Hematopoietic multipotent progenitor cell treated with erythropoietin and hydrocortisone succinate and interleukin-3 and kit ligand, for 4 days (in vitro differentiated cells): ENCODE data around the gene MAP3K4.

ENCODE experiments used
- DNase-seq: peaks from one replicate; pipeline ENCODE4 v3.0.0-alpha.2; 2015

The MAP3K4 gene

GRCh38 chr6:161130967-161131766, 139.6 kb downstream of the MAP3K4 start:
- no peak for DNase-seq

DNA sequence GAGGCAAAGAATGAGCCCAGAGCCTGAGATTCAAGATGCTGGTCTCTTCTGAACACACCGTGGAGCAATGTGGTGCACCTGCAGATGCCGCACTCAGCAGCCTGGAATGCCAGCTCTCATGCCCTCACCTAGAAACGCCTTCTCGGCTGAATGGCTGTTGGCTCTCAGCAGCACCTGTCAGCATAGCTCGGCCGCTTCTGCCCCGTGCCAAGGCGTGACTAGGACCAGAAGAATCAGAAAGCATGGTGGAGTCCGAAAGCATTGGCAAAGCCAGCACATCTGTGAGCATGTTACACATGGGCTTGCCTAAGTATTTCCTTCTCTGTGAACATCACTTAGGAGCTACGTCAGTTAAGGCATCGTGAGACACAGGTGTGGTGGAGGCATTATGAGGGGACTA, 140.8 kb downstream of the MAP3K4 start:
- DNase-seq = no peak

DNA sequence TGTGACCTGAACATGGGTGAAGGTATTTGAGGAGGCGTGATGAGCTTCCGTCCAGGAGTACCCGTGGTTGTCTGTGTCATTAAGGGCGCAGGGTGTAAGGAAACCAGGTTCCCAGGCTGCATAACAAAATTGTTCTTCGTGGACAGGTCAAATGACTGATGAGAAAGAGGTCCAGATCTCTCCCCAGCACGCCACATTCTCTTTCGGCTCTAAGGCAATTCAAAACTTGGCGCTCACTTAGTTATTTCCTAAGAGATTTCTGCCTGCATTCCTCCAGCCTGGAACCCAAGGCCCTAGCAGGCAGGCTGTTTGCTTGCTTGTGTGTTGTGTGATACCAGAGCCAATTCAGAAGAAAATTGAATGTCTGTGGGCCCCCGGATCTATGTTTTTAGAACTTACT, 142.4 kb downstream of the MAP3K4 start:
- DNase-seq = no peak

DNA sequence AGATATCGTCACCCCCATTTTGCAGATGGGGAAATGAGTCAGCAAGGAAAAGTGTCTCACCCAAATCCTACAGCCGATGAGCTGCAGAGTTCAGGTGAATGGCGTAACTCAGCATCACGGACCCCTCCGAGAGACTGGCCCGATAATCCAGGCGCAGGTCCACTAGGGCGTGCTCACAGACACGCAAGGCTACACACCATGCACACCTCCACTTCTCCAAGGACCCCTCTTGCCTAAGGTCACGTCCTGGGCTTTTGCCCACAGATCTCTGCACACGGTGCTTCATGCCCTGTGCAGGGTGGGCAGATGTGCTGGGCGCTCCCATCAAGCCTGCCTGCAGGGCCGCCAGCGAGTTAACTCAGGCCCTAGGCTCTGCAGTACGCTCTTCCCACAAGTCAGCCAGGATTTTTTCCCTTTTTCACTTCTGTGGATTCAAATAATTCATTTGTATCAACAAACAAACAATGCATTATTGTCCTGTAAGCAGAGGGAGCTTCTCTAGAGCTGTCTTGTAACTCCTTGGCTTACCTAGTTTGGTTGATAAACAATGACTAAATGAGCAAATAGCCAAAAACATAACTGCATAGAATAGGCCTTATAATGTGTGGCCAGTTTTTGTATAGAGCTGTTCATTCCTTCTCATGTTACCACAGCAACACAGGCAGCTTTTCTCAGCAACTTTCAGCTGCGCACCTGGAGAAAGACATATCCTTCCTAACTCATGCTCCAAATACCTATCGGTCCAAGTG, 143.2 kb downstream of the MAP3K4 start:
- no peak for DNase-seq

DNA sequence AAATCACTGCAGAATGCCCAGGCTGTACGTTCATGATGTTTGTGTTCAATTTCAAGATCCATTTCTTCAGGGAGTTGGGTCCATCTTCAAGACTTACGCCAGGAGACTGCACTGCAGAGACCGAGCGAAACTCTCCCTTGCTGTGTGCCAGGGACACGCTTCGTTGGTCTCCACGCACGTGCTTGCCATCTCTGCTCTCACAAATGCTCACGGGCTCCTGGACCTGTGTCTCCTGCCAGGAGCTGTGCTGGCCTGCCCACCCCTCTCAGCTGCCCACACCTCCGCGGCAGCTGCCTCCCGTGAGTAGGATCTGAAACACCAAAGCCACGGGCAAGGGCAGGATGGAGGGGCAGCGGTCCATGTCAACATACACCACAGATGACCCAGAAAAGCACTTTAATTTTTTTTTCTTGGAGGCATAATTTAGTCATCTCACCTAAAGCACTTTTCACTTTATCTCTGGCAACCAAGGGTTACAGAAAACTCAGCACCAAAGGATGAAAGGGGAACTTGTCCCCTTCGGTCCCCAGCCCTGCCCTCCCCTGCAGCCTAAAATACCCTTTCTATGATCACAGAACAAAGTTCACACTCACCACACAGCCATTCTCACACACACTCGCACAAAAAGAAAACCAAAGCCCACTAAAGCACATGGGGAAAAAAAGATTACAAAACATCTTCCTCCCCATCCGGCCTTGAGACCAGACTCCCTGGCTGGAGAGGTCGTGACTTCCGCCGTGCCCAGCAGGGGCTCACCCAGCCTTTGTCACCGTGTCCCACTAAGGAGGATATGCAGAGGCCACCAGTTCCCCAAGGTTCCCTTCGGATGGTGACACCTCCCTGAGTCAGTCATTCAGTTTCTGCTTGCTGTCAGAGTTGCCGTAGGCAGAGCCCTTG, 144.4 kb downstream of the MAP3K4 start:
- DNase-seq = no peak

DNA sequence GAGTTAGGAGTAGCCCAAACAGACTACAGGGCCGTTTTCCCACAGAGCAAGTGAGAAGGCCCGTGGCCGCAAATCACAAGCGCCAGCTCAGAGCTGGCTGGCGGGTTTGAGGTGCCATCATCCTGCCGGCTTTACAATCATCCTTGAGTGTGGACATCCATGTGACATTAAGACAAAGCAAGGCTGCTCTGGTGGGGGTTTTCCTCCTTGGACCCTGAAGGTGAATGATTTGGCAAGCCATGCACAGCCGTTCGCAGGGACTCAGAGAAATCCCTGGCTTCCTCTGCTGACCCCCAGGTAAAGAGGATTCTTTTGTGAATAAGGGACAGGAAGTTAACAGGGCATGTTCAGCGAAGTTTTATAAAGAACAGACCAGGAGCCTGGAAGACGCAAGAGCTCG, 145.1 kb downstream of the MAP3K4 start:
- DNase-seq = no peak

GRCh38 chr6:161137320-161137719, 145.8 kb downstream of the MAP3K4 start:
- no peak for DNase-seq

GRCh38 chr6:161137839-161138542, 146.4 kb downstream of the MAP3K4 start:
- DNase-seq = no peak

DNA sequence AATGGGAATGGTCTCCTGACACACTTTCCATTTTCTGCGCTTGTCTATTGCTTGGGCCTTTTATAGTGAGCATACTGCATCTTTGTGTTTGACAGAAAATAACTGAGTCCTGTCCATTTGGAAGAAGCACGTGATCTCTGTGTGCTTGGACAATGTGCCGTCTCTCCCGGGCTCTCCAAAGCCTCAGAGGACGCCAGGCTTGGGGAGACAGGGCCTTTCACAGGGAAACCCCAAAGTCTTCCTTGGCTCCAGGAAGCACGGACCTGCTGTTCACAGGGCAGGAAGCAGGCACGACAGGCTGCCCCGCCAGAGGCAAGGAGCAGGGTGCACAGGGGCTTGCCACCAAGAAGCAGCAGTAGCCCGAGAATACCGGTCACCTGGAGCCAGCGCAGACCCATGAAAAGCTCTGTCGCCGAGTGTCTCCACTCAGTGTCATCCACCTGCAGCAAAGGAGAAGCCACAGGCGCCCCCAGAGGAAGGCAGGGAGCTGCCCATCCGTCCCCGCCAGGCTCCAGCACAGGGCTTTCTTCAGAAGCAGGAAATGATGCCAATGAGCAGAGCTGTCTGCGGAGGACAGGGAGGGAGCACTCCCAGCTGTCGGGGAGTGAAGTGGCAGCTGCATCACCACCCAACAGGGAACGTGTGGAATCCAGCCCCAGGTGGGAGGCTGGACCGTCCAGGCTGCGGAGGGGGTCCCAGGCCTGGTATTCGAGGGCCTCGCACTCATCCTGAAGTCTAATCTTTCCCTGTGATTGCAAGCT, 147.2 kb downstream of the MAP3K4 start:
- no peak for DNase-seq

DNA sequence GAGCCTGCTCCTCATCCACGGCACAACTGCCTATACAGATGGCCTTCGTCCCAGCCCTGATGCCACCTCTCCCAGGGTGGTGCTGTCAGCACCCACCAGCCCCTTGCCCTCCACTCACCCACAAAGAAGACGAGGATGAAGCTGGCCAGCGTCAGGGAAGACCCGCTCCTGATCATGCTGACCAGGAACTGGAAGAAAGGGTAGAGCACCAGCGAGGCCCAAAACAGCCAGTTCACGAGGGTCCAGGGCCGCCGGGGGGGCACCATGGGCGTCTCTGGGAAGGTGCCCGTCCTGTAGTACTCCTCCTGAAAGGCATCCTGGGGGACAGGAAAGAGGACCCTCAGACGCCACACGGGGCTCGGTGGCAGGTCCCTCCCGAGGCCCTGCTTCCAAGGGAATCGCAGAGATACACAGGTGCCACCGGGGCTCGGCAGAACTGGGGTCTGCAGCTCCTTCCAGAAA, 147.8 kb downstream of the MAP3K4 start:
- DNase-seq = no peak

DNA sequence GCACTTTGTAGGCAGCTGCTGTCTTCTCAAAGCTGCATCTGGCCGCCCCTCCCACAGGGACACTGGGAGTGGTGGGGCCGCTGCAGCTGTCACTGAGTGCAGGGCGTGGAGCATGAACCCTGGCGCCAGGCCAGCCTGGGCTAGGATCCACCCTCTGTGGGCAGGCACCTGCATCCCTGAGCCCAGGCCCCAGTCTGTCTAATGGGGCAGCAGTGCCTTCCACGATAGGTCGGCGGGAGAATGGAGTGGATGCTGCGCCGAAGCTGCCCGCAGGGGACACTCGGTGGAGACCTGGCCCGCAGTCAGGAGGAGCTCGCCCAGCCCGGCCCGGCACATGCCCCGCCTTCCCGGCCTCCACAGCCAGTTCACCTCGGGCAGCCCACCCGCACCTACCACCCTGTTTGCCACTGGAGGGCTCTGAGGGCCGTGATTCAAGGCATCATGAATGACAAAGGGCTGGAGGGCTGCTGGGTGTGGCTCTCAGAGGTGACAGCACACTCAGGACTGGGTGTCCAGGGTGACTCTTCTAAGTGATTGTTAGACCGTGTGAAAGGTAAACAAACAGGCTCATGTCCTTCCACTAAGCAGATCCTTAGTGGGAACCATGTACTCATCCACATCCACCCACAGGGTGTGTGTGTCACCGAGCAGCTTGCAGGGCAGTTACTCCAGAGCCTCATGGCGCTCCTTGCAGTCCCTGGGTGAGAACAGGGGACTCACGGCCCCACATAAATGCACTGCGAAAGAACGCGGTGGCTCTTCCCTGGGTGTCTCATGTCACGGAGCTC, 148.4 kb downstream of the MAP3K4 start:
- peak; percentile 67 for DNase-seq

DNA sequence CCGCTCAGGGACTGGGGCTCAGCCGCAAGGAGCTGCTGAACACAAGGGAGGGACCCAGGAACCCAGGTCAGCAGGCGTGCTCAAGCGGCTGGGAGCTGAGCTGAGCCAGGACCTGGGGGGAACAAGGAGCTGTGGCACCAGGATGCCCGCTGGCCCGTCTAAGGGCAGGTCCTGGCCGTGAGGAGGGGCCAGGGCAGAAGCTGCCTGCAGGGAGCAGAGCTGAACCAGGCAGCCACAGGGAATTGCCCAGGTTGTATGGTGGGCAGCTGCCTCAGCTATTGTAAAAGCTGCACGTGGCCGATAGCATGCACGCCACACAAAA, 148.9 kb downstream of the MAP3K4 start:
- DNase-seq = no peak

DNA sequence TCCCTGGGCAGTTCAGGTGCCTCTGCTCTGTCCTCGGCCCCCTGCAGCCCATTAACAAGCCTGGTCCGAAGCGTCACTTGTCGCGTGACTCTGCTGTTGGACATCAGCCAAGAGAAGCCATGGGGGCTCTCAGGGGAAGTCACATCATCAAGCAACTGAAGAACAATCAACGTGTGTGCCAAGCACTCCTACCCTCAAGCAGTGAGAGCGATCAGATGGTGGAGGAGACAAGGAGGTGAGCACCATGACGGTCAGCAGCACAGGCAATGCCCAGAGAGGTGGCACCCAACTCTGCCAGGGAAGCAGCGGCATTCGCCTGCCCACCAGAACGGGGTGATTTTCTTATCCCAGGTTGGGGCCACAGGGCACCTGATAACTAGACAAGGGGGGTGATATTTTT, 149.6 kb downstream of the MAP3K4 start:
- no peak for DNase-seq

- no peak for DNase-seq
Measured at GRCh38 chr6:161142957-161143296, 151.4 kb downstream of the MAP3K4 start.

- DNase-seq = no peak
Measured at GRCh38 chr6:161143663-161144430, 152.3 kb downstream of the MAP3K4 start.

- DNase-seq = no peak
Measured at GRCh38 chr6:161150136-161150535, 158.6 kb downstream of the MAP3K4 start.

DNA sequence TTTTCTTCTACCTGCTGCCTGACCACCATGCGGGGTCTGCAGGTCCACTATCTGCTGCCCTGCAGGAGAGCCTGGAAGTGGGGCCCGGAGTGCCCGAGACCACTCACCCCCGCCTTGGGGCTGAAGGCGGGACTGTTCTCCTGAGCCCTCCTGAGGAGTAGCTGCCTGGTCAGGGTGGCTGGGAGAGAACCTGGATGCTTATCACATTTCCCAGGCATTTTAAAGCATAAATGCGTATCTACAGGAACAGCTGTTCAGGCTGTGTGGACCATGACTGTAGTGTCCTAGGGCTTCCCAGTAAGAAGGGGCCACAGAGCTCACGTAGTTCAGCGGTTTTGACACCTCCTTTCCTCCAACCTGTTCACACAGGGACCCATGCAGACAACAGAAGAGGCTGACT, 159.0 kb downstream of the MAP3K4 start:
- no peak for DNase-seq

- no peak for DNase-seq
Measured at GRCh38 chr6:161151059-161151645, 159.6 kb downstream of the MAP3K4 start.

- DNase-seq = no peak
Measured at GRCh38 chr6:161151660-161152526, 160.3 kb downstream of the MAP3K4 start.
